ENCODE measurements around the gene LPCAT1.
A peak's percentile ranks its signal among the peaks of the same experiment; 100 is the strongest.

The LPCAT1 gene

GRCh38 chr5:1554410-1554967, 30.7 kb upstream of the LPCAT1 start:
- DNase-seq (ENCODE audit: low spot score), result no peak

- no peak for DNase-seq (ENCODE audit: low spot score)
Measured at GRCh38 chr5:1553539-1554409, 30.0 kb upstream of the LPCAT1 start.

- DNase-seq (ENCODE audit: low spot score), result no peak
Measured at GRCh38 chr5:1552521-1553255, 28.9 kb upstream of the LPCAT1 start.

GRCh38 chr5:1551426-1552301, 27.9 kb upstream of the LPCAT1 start:
- DNase-seq (ENCODE audit: low spot score), result no peak

GRCh38 chr5:1550287-1551076, 26.7 kb upstream of the LPCAT1 start:
- DNase-seq (ENCODE audit: low spot score), result no peak

- DNase-seq (ENCODE audit: low spot score), result no peak
Measured at GRCh38 chr5:1549475-1550030, 25.8 kb upstream of the LPCAT1 start.

- DNase-seq (ENCODE audit: low spot score), result no peak
Measured at GRCh38 chr5:1548702-1549474, 25.1 kb upstream of the LPCAT1 start.

GRCh38 chr5:1547655-1548054, 23.9 kb upstream of the LPCAT1 start:
- no peak for DNase-seq (ENCODE audit: low spot score)

- DNase-seq (ENCODE audit: low spot score), result no peak
Measured at GRCh38 chr5:1547236-1547635, 23.5 kb upstream of the LPCAT1 start.

- DNase-seq (ENCODE audit: low spot score), result peak; percentile 44
Measured at GRCh38 chr5:1546556-1546955, 22.8 kb upstream of the LPCAT1 start.

- peak; percentile 83 for DNase-seq (ENCODE audit: low spot score)
Measured at GRCh38 chr5:1545805-1546355, 22.1 kb upstream of the LPCAT1 start.

GRCh38 chr5:1545126-1545804, 21.5 kb upstream of the LPCAT1 start:
- DNase-seq (ENCODE audit: low spot score), result no peak

GRCh38 chr5:1544294-1544961, 20.7 kb upstream of the LPCAT1 start:
- DNase-seq (ENCODE audit: low spot score), result no peak

GRCh38 chr5:1543398-1544293, 19.9 kb upstream of the LPCAT1 start:
- DNase-seq (ENCODE audit: low spot score), result no peak

- peak; percentile 98 for DNase-seq (ENCODE audit: low spot score)
Measured at GRCh38 chr5:1542781-1543180, 19.0 kb upstream of the LPCAT1 start.

- DNase-seq (ENCODE audit: low spot score), result no peak
Measured at GRCh38 chr5:1541702-1542400, 18.1 kb upstream of the LPCAT1 start.

Data from kidney tubule cell (primary cell).